Measurements from ENCODE around the gene L2HGDH.
A peak's percentile ranks its signal among the peaks of the same experiment; 100 is the strongest.
"Not testable (repeated sequence)": the region's sequence is repeated elsewhere in the genome, so short reads cannot be mapped to it uniquely, and the experiment has no call there.

Gene L2HGDH

GRCh38 chr14:50331596-50331995, 19.6 kb upstream of the L2HGDH start:
- DNase-seq (ENCODE audit: low spot score in 2 of 2): no peak
- Mint-ChIP-seq H3K36me3 (peaks cover 9% of the 10 kb centered on the region), H3K27me3 (no peaks in the 10 kb centered on the region), H3K4me1 (peaks cover 5% of the 10 kb centered on the region), H3K9me3 (no peaks in the 10 kb centered on the region), H3K4me3 (no peak overlapping the region), H3K27ac (no peak overlapping the region)
- ATAC-seq (ENCODE audit: low read depth): no peak

DNA sequence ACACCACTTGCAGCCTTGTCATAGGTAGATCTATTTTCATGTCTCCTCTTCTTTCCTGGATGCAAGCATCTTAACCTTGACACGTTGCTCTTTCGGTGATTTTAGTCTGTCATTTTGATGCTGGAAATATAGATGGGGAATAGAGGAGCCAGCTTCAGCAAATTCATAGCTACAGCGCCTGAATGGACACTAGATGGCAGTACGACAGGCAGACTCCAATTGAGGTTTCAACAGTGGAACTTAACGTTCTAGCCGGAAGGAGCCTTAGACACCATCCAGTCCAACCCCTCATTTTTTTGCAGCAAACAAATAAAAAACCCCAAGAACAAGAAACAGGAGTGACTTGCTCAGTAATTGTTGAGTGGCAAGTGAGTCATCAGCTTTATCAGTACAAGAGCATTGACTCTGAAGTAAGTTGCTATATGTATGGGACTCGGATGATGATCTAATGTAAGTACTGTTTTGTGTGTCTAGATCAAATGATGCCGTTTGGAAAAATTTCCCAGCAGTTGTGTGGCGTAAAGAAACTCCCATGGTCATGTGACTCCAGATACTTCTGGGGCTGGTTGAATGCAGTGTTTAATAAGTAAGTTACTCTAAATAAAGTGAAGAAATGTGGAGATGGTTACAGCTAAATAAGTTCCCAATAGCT, 9.1 kb upstream of the L2HGDH start:
- Mint-ChIP-seq H3K9me3 (no peaks in the 10 kb centered on the region), H3K27me3 (no peaks in the 10 kb centered on the region), H3K4me1 (peaks cover 13% of the 10 kb centered on the region), H3K4me3 (no peak overlapping the region), H3K36me3 (peaks cover 2% of the 10 kb centered on the region), H3K27ac (no peak overlapping the region)
- DNase-seq (ENCODE audit: low spot score in 2 of 2) (peak; percentile 37 to 63), ATAC-seq (ENCODE audit: low read depth) (peak; percentile 96)

GRCh38 chr14:50320283-50320682, 8.3 kb upstream of the L2HGDH start:
- Mint-ChIP-seq H3K9me3 (no peaks in the 10 kb centered on the region), H3K36me3 (peaks cover 4% of the 10 kb centered on the region), H3K4me3 (no peak overlapping the region), H3K27me3 (no peaks in the 10 kb centered on the region), H3K27ac (no peak overlapping the region), H3K4me1 (peaks cover 15% of the 10 kb centered on the region)
- ATAC-seq (ENCODE audit: low read depth) (no peak), DNase-seq (ENCODE audit: low spot score in 2 of 2) (no peak)

DNA sequence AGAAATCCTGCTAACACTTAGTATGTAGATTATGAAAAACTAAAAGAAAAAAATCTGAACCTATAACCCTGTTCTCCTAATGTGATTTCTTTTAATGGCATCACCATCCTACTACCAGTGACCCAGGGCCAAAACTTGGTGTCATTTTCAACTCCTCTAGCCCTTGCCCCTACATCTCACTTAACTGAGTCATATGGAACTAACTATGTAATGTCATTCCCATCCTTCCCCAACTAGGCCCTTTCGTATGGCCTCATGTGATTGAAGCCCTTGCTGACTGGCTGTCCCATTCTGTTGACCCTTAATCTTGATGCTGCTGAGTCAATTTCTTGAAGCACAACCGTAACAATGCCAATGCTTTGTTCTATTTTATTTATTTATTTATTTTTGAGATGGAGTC, 7.7 kb upstream of the L2HGDH start:
- Mint-ChIP-seq H3K27me3 (no peaks in the 10 kb centered on the region), H3K4me1 (peaks cover 15% of the 10 kb centered on the region), H3K36me3 (peaks cover 4% of the 10 kb centered on the region), H3K4me3 (no peak overlapping the region), H3K9me3 (no peaks in the 10 kb centered on the region), H3K27ac (no peak overlapping the region)
- no peak for ATAC-seq (ENCODE audit: low read depth)
- DNase-seq (ENCODE audit: low spot score in 2 of 2): no peak

DNA sequence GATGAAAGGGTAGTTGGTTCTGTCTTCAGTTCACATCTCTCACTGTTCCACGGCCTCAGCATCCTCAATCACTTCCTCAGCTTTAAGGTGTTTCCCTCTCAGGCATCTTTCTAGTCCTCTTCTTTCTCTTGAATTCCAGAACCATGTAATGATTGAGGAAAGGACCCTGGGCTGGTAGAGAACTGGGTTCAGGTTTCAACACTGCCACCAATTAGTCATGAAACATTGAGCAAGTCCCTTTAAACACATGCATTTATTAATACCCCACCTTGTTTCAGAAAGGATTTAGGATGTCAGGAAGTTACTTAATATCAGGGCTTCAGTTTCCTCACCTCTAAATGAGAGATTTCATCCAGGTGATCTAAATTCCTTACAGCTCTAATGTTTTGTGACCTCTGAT, 7.3 kb upstream of the L2HGDH start:
- Mint-ChIP-seq H3K4me3 (no peak overlapping the region), H3K27me3 (no peaks in the 10 kb centered on the region), H3K27ac (no peak overlapping the region), H3K4me1 (peaks cover 16% of the 10 kb centered on the region), H3K9me3 (no peaks in the 10 kb centered on the region), H3K36me3 (peaks cover 5% of the 10 kb centered on the region)
- DNase-seq (ENCODE audit: low spot score in 2 of 2) (no peak), ATAC-seq (ENCODE audit: low read depth) (no peak)

DNA sequence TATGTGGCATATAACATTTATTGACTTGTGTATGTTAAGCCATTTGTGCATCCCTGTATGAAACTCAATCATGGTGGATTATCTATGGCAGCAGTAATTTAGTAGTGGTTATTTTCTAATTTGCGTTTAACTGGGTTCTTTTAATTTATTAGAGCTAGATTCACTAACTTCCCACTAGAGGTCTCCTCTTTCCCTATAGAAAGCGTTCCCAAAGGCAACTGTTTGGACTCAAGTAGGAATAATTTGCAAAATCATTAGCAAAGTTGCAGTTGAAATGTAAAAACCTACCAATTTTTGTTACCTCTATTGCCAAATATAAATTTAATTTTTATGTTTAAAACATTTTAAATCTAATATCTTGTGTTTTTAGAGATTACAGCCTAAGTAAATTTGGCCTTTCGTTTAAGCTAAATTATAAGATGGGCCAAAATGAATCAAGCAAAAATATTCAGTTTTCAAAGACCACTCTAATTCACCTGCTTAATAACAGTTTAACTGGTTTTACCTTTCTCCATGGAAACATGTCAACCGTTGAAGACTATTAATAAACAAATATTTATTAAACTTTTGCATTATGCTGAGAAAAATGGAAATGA, 6.1 kb upstream of the L2HGDH start:
- no peaks in the 10 kb centered on the region for H3K27me3 Mint-ChIP-seq
- no peak for ATAC-seq (ENCODE audit: low read depth)
- peak in 1 of 2 donors; percentile 3 for DNase-seq (ENCODE audit: low spot score in 2 of 2)
- no peaks in the 10 kb centered on the region for H3K9me3 Mint-ChIP-seq
- H3K4me1 Mint-ChIP-seq: peaks cover 23% of the 10 kb centered on the region
- H3K27ac Mint-ChIP-seq: no peak overlapping the region
- H3K4me3 Mint-ChIP-seq: no peak overlapping the region
- peaks cover 7% of the 10 kb centered on the region for H3K36me3 Mint-ChIP-seq

DNA sequence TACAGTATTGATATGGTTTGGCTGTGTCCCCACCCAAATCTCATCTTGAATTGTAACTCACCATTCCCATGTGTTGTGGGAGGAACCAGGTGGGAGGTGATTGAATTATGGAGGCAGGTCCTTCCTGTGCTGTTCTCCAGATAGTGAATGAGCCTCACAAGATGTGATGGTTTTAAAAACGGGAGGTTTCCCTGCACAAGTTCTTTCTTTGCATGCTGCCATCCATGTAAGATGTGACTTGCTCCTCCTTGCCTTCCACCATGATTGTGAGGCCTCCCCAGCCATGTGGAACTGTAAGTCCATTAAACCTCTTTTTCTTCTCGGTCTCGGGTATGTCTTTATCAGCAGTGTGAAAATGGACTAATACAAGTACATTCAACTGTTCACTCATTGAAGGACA, 2.1 kb upstream of the L2HGDH start:
- H3K27ac Mint-ChIP-seq; ATAC-seq (ENCODE audit: low read depth); DNase-seq (ENCODE audit: low spot score in 2 of 2); H3K4me3 Mint-ChIP-seq; H3K36me3 Mint-ChIP-seq; H3K27me3 Mint-ChIP-seq; H3K9me3 Mint-ChIP-seq: not testable (repeated sequence)
- peaks cover 33% of the 10 kb centered on the region for H3K4me1 Mint-ChIP-seq

- no peak for DNase-seq (ENCODE audit: low spot score in 2 of 2)
- Mint-ChIP-seq H3K36me3 (peaks cover 7% of the 10 kb centered on the region), H3K4me3 (peak overlapping the region; percentile 95), H3K9me3 (no peaks in the 10 kb centered on the region), H3K4me1 (peaks cover 26% of the 10 kb centered on the region), H3K27me3 (no peaks in the 10 kb centered on the region), H3K27ac (peak overlapping the region; percentile 91)
- peak; percentile 45 for ATAC-seq (ENCODE audit: low read depth)
Observed at GRCh38 chr14:50312734-50313054, 665 bp upstream of the L2HGDH start.

GRCh38 chr14:50311337-50311971, 575 bp downstream of the L2HGDH start:
- no peaks in the 10 kb centered on the region for H3K27me3 Mint-ChIP-seq
- peak overlapping the region; percentile 95 for H3K4me3 Mint-ChIP-seq
- peaks cover 23% of the 10 kb centered on the region for H3K4me1 Mint-ChIP-seq
- no peaks in the 10 kb centered on the region for H3K9me3 Mint-ChIP-seq
- peak overlapping the region; percentile 91 for H3K27ac Mint-ChIP-seq
- DNase-seq (ENCODE audit: low spot score in 2 of 2) (peak in 1 of 2 donors; percentile 0), ATAC-seq (ENCODE audit: low read depth) (no peak)
- peaks cover 7% of the 10 kb centered on the region for H3K36me3 Mint-ChIP-seq

GRCh38 chr14:50310445-50310844, 1.6 kb downstream of the L2HGDH start:
- Mint-ChIP-seq H3K27ac (no peak overlapping the region), H3K36me3 (peaks cover 3% of the 10 kb centered on the region), H3K9me3 (no peaks in the 10 kb centered on the region), H3K4me1 (peaks cover 18% of the 10 kb centered on the region), H3K27me3 (no peaks in the 10 kb centered on the region), H3K4me3 (peak overlapping the region; percentile 43)
- DNase-seq (ENCODE audit: low spot score in 2 of 2) (no peak), ATAC-seq (ENCODE audit: low read depth) (no peak)

- Mint-ChIP-seq H3K27ac (no peak overlapping the region), H3K36me3 (no peaks in the 10 kb centered on the region), H3K9me3 (no peaks in the 10 kb centered on the region), H3K27me3 (no peaks in the 10 kb centered on the region), H3K4me3 (no peak overlapping the region), H3K4me1 (peaks cover 12% of the 10 kb centered on the region)
- ATAC-seq (ENCODE audit: low read depth) (no peak), DNase-seq (ENCODE audit: low spot score in 2 of 2) (no peak)
Observed at GRCh38 chr14:50308363-50308915, 3.6 kb downstream of the L2HGDH start.

- peaks cover 4% of the 10 kb centered on the region for H3K36me3 Mint-ChIP-seq
- ATAC-seq (ENCODE audit: low read depth) (no peak), DNase-seq (ENCODE audit: low spot score in 2 of 2) (no peak)
- H3K27me3 Mint-ChIP-seq: no peaks in the 10 kb centered on the region
- H3K9me3 Mint-ChIP-seq: no peaks in the 10 kb centered on the region
- H3K4me3 Mint-ChIP-seq: no peak overlapping the region
- H3K4me1 Mint-ChIP-seq: peaks cover 2% of the 10 kb centered on the region
- no peak overlapping the region for H3K27ac Mint-ChIP-seq
Observed at GRCh38 chr14:50303744-50304471, 8.1 kb downstream of the L2HGDH start.

DNA sequence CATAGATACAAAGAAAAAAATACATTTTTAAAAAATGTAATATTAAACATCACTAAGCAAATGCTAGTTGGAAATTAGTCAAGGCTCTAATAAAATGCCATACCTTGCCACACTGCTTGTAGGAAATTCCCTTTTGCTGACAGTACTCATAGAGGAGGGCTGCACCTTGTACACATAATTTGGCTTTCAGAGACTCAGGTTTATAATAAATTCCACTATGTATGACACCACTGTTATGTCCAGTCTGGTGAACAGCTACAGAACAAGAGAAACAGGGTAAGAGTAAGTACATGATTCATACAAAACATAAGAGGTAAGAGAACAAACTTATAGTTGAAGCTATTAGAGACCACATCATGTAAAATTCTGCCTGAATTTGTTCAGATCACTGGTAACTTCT, 10.1 kb downstream of the L2HGDH start:
- no peak overlapping the region for H3K27ac Mint-ChIP-seq
- DNase-seq (ENCODE audit: low spot score in 2 of 2) (no peak), ATAC-seq (ENCODE audit: low read depth) (no peak)
- H3K9me3 Mint-ChIP-seq: no peaks in the 10 kb centered on the region
- no peak overlapping the region for H3K4me3 Mint-ChIP-seq
- peaks cover 7% of the 10 kb centered on the region for H3K36me3 Mint-ChIP-seq
- peaks cover 5% of the 10 kb centered on the region for H3K4me1 Mint-ChIP-seq
- no peaks in the 10 kb centered on the region for H3K27me3 Mint-ChIP-seq

- no peak overlapping the region for H3K4me3 Mint-ChIP-seq
- H3K4me1 Mint-ChIP-seq: peaks cover 5% of the 10 kb centered on the region
- H3K36me3 Mint-ChIP-seq: peaks cover 7% of the 10 kb centered on the region
- H3K27me3 Mint-ChIP-seq: no peaks in the 10 kb centered on the region
- H3K27ac Mint-ChIP-seq: no peak overlapping the region
- DNase-seq (ENCODE audit: low spot score in 2 of 2): no peak
- ATAC-seq (ENCODE audit: low read depth): no peak
- H3K9me3 Mint-ChIP-seq: no peaks in the 10 kb centered on the region
Observed at GRCh38 chr14:50299585-50299984, 12.4 kb downstream of the L2HGDH start.

All from memory B cell (primary cell).